Neuronal stem cell (in vitro differentiated cells): ENCODE data around the gene ADGRV1.

ENCODE experiments used
- DNase-seq: peaks from one replicate; pipeline ENCODE4 v3.0.0-alpha.2; 2013; ENCODE audit warnings: low spot score
- H2AFZ ChIP-seq: one replicate; pipeline ENCODE4 v1.6.1; 2013; ENCODE audit warnings: mild to moderate bottlenecking, low read length, inconsistent platforms
- H2AK5ac ChIP-seq: 2 replicates; pipeline ENCODE4 v1.6.1; 2013; ENCODE audit warnings: low read depth, mild to moderate bottlenecking, inconsistent platforms, low read length, moderate library complexity, mixed read lengths
- H2BK120ac ChIP-seq: 2 replicates; pipeline ENCODE4 v1.6.1; 2013; ENCODE audit warnings: low read depth, mild to moderate bottlenecking, inconsistent platforms, low read length, moderate library complexity, mixed read lengths
- H2BK12ac ChIP-seq: one replicate; pipeline ENCODE4 v1.6.1; 2013; ENCODE audit warnings: low read length, inconsistent platforms
- H2BK15ac ChIP-seq: 2 replicates; pipeline ENCODE4 v1.6.1; 2013; ENCODE audit warnings: mild to moderate bottlenecking, low read length, inconsistent platforms, mixed read lengths
- H2BK5ac ChIP-seq: one replicate; pipeline ENCODE4 v1.6.1; 2013; ENCODE audit warnings: inconsistent platforms, mild to moderate bottlenecking, low read length, moderate library complexity
- H3K14ac ChIP-seq: one replicate; pipeline ENCODE4 v1.6.1; 2013; ENCODE audit warnings: low read length, inconsistent platforms
- H3K18ac ChIP-seq: 2 replicates; pipeline ENCODE4 v1.6.1; 2013; ENCODE audit warnings: low read length, inconsistent platforms
- H3K23ac ChIP-seq: 2 replicates; pipeline ENCODE4 v1.6.1; 2013; ENCODE audit warnings: low read depth, mild to moderate bottlenecking, mixed read lengths, low read length, inconsistent platforms; ENCODE audit not compliant: poor library complexity
- H3K27ac ChIP-seq: replicated peaks from 3 replicates; pipeline ENCODE4 v1.5.1; 2013; ENCODE audit warnings: low read length, inconsistent platforms
- H3K27me3 ChIP-seq, 3 experiments: 2 replicates each; pipeline ENCODE4 v1.6.1; 2013; ENCODE audit warnings: low read length in 3 of 3, mild to moderate bottlenecking in 2 of 3, inconsistent platforms in 1 of 3, low read depth in 1 of 3, mixed read lengths in 1 of 3, moderate library complexity in 1 of 3; ENCODE audit not compliant: control insufficient read depth in 3 of 3, insufficient read depth in 3 of 3
- H3K36me3 ChIP-seq, 2 donors: replicated peaks in 1 of 2; 2 replicates each; pipeline ENCODE4 v1.6.1; 2013; ENCODE audit warnings: low read length in 2 of 2; ENCODE audit not compliant: control insufficient read depth in 2 of 2, insufficient read depth in 2 of 2
- H3K4ac ChIP-seq: 2 replicates; pipeline ENCODE4 v1.6.1; 2013; ENCODE audit warnings: inconsistent platforms, mild to moderate bottlenecking, low read length, moderate library complexity
- H3K4me1 ChIP-seq, 2 donors: 1 replicate in 1 of 2; 2 replicates in 1 of 2; pipeline ENCODE4 v1.6.1; 2013; ENCODE audit warnings: low read length in 2 of 2, low read depth in 1 of 2; ENCODE audit not compliant: control insufficient read depth in 2 of 2, insufficient read depth in 1 of 2
- H3K4me2 ChIP-seq: one replicate; pipeline ENCODE4 v1.6.1; 2013; ENCODE audit warnings: mild to moderate bottlenecking, low read length, inconsistent platforms; ENCODE audit not compliant: insufficient read depth, poor library complexity, severe bottlenecking
- H3K4me3 ChIP-seq, 2 donors: 2 replicates each; pipeline ENCODE4 v1.5.1; 2013; ENCODE audit warnings: low read length in 2 of 2, mild to moderate bottlenecking in 2 of 2, inconsistent platforms in 1 of 2, moderate library complexity in 1 of 2
- H3K79me1 ChIP-seq: one replicate; pipeline ENCODE4 v1.6.1; 2013; ENCODE audit warnings: low read depth, mild to moderate bottlenecking, inconsistent platforms, low read length, moderate library complexity
- H3K9ac ChIP-seq: one replicate; pipeline ENCODE4 v1.6.1; 2013; ENCODE audit warnings: mild to moderate bottlenecking, low read depth, low read length, inconsistent platforms; ENCODE audit not compliant: poor library complexity
- H3K9me3 ChIP-seq, 2 donors: replicated peaks in 1 of 2; 2 replicates each; pipeline versions ENCODE3 to v1.6.1; 2013; ENCODE audit warnings: low read length in 2 of 2, mild to moderate bottlenecking in 2 of 2, inconsistent platforms in 1 of 2, low read depth in 1 of 2, mixed read lengths in 1 of 2, moderate library complexity in 1 of 2; ENCODE audit not compliant: control insufficient read depth in 2 of 2, insufficient read depth in 1 of 2
- H4K8ac ChIP-seq: one replicate; pipeline ENCODE4 v1.6.1; 2013; ENCODE audit warnings: low read depth, mild to moderate bottlenecking, inconsistent platforms, low read length, moderate library complexity
- H4K91ac ChIP-seq: one replicate; pipeline ENCODE4 v1.6.1; 2013; ENCODE audit warnings: low read length, low read depth, mild to moderate bottlenecking, inconsistent platforms; ENCODE audit not compliant: poor library complexity
- WGBS, 2 donors: extraction: QIAGEN DNeasy Blood & Tissue Kit; methylation state at CpG; one replicate each; pipeline ENCODE4 v1.1.7; 2013; ENCODE audit warnings: missing lambda C conversion rate in 2 of 2, mixed read lengths in 1 of 2; ENCODE audit not compliant: insufficient read length in 2 of 2, insufficient replicate concordance in 1 of 2; ENCODE audit errors: extremely low coverage in 2 of 2; 5-methylcytosine and 5-hydroxymethylcytosine counted together

The ADGRV1 gene

GRCh38 chr5:91177085-91177484 is 618.5 kb downstream of the ADGRV1 start:
- no peak overlapping the region for H2AK5ac ChIP-seq
- H4K91ac ChIP-seq = no peak overlapping the region
- no peak overlapping the region for H2AFZ ChIP-seq
- DNase-seq = no peak
- no peak overlapping the region for H3K27ac ChIP-seq
- no peaks in the 10 kb centered on the region for H3K9me3 ChIP-seq
- H2BK120ac ChIP-seq = no peak overlapping the region
- H3K23ac ChIP-seq = no peak overlapping the region
- H3K14ac ChIP-seq = no peak overlapping the region
- H3K4me1 ChIP-seq = peaks cover 2 to 10% of the 10 kb centered on the region in 2 donors
- no peak overlapping the region for H3K9ac ChIP-seq
- H3K27me3 ChIP-seq = no peaks in the 10 kb centered on the region
- H2BK12ac ChIP-seq = no peak overlapping the region
- no peaks in the 10 kb centered on the region for H3K36me3 ChIP-seq
- H3K79me1 ChIP-seq = no peaks in the 10 kb centered on the region
- no peak overlapping the region for H3K4me3 ChIP-seq
- no peak overlapping the region for H4K8ac ChIP-seq
- WGBS, 2 donors = no CpG with 5 or more reads among the region's 5 CpGs
- H3K18ac ChIP-seq = no peak overlapping the region
- H2BK15ac ChIP-seq = no peak overlapping the region
- no peak overlapping the region for H3K4ac ChIP-seq
- no peak overlapping the region for H3K4me2 ChIP-seq
- no peak overlapping the region for H2BK5ac ChIP-seq

DNA sequence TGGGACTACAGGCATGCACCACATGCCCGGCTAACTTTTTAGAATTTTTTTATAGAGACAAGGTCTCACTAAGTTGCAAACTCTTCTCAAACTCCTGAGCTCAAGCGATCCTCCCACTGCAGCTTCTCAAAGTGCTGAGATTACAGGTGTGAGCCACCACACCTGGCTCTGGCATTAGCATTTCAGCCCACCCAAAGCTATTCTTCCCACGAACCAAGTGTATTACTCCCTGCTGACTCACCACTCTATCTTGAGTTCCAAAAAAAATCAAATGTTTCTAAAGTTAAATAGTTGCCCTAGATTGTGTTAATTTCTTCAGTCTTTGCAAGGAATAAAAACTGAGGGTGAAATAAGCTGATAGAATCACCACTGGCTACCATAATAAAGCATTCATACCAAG is 619.0 kb downstream of the ADGRV1 start:
- no peak for DNase-seq
- H2BK120ac ChIP-seq = no peak overlapping the region
- H3K14ac ChIP-seq = no peak overlapping the region
- H2BK12ac ChIP-seq = no peak overlapping the region
- H4K8ac ChIP-seq = no peak overlapping the region
- H4K91ac ChIP-seq = no peak overlapping the region
- no peak overlapping the region for H3K27ac ChIP-seq
- no peak overlapping the region for H3K4ac ChIP-seq
- no peak overlapping the region for H2AK5ac ChIP-seq
- no peak overlapping the region for H3K9ac ChIP-seq
- H3K18ac ChIP-seq = no peak overlapping the region
- no peak overlapping the region for H2AFZ ChIP-seq
- no peaks in the 10 kb centered on the region for H3K36me3 ChIP-seq
- H3K4me3 ChIP-seq = no peak overlapping the region
- H3K79me1 ChIP-seq = no peaks in the 10 kb centered on the region
- WGBS, 2 donors = no CpG with 5 or more reads among the region's 3 CpGs
- H3K9me3 ChIP-seq = no peaks in the 10 kb centered on the region
- no peak overlapping the region for H2BK15ac ChIP-seq
- H2BK5ac ChIP-seq = no peak overlapping the region
- no peak overlapping the region for H3K4me2 ChIP-seq
- H3K4me1 ChIP-seq = peaks cover 2 to 10% of the 10 kb centered on the region in 2 donors
- H3K23ac ChIP-seq = no peak overlapping the region
- H3K27me3 ChIP-seq = no peaks in the 10 kb centered on the region

GRCh38 chr5:91178461-91178860 is 619.9 kb downstream of the ADGRV1 start:
- Histone ChIP-seq H2AK5ac (no peak overlapping the region), H3K4ac (no peak overlapping the region), H3K27ac (no peak overlapping the region), H2BK15ac (no peak overlapping the region), H3K79me1 (no peaks in the 10 kb centered on the region), H3K4me2 (no peak overlapping the region), H3K18ac (no peak overlapping the region), H4K8ac (no peak overlapping the region), H4K91ac (no peak overlapping the region), H3K23ac (no peak overlapping the region), H2BK5ac (no peak overlapping the region), H3K27me3 (no peaks in the 10 kb centered on the region), H2BK120ac (no peak overlapping the region), H3K4me1 (peaks cover 2 to 10% of the 10 kb centered on the region in 2 donors), H3K9ac (no peak overlapping the region), H2AFZ (no peak overlapping the region), H3K36me3 (no peaks in the 10 kb centered on the region), H3K4me3 (no peak overlapping the region), H3K14ac (no peak overlapping the region), H3K9me3 (no peaks in the 10 kb centered on the region), H2BK12ac (no peak overlapping the region)
- no CpG with 5 or more reads among the region's 2 CpGs for WGBS, 2 donors
- no peak for DNase-seq

DNA sequence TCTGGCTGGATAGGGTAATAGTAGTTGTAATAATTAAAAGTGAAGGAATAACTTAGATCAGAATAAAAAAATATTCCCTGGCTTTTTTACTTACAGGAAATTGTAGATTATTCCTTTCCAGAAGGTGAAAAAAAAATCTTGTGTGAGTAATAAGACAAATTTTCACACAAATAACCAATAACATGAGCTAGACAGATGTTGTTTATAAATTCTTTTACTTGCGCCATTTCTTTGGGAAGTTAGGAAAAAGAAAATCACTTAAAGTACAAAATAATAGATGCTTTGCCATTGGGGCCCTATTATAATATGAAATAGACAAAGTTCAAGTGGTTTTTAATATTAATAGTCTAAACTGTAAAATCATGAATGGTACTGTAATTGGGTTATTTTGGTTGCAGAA is 620.4 kb downstream of the ADGRV1 start:
- H3K36me3 ChIP-seq = no peaks in the 10 kb centered on the region
- H3K4me3 ChIP-seq = no peak overlapping the region
- no peak overlapping the region for H2BK5ac ChIP-seq
- H3K9ac ChIP-seq = no peak overlapping the region
- no peak overlapping the region for H4K8ac ChIP-seq
- no peak overlapping the region for H2BK15ac ChIP-seq
- H2BK12ac ChIP-seq = no peak overlapping the region
- no peaks in the 10 kb centered on the region for H3K27me3 ChIP-seq
- no peak overlapping the region for H3K23ac ChIP-seq
- H2AK5ac ChIP-seq = no peak overlapping the region
- no peak overlapping the region for H3K14ac ChIP-seq
- WGBS, 2 donors = no CpG with 5 or more reads among the region's 1 CpG
- H4K91ac ChIP-seq = no peak overlapping the region
- H3K4me2 ChIP-seq = no peak overlapping the region
- H3K27ac ChIP-seq = no peak overlapping the region
- no peak overlapping the region for H3K18ac ChIP-seq
- no peaks in the 10 kb centered on the region for H3K79me1 ChIP-seq
- no peak overlapping the region for H2AFZ ChIP-seq
- no peak for DNase-seq
- no peaks in the 10 kb centered on the region for H3K9me3 ChIP-seq
- H2BK120ac ChIP-seq = no peak overlapping the region
- H3K4me1 ChIP-seq = peaks cover 2 to 10% of the 10 kb centered on the region in 2 donors
- no peak overlapping the region for H3K4ac ChIP-seq
